ENCODE data around the gene PACSIN1.

The PACSIN1 gene

DNA sequence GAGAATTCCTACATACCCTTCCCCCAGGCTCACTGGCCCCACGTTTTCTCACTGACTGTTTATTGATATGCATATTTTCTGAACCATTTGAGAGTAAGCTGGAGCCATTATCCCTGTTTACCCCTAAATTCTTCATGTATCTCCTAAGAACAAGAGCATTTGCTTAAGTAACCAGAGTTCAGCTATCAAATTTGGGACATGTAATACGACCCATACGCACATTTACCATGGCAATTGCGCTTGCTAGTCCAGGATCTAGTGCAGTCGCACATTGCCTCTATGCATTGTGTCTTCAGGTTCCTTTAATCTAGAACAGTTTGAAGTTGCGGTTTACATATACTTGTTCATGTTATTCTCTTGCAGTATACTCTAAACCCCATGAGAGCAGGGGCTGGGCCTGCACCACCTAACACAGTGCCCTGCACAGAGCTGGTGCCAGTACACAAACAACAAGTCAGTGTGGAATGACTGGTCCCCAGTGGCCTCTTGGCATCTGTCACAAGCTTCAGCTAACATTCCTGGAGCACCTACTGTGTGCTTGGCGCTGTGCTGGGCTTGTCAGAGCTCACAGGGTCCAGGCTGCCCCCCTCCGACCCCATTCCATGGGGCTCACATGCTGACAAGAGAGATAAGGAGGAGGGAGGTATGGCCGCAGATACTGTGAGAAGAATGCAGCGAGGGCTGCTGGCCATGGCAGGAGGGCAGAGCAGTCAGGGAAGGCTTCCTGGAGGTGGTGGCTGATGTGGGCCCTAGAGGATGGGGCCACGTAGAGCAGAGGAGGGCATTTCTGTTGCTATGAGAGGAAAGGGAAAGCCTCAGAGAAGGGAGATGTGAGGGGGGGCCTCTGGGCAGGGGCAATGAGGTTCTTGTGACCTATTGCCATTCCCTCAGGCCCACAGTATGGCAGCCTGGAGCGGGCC, 62.1 kb downstream of the PACSIN1 start:
- no peak for DNase-seq (ENCODE audit: low spot score)

DNA sequence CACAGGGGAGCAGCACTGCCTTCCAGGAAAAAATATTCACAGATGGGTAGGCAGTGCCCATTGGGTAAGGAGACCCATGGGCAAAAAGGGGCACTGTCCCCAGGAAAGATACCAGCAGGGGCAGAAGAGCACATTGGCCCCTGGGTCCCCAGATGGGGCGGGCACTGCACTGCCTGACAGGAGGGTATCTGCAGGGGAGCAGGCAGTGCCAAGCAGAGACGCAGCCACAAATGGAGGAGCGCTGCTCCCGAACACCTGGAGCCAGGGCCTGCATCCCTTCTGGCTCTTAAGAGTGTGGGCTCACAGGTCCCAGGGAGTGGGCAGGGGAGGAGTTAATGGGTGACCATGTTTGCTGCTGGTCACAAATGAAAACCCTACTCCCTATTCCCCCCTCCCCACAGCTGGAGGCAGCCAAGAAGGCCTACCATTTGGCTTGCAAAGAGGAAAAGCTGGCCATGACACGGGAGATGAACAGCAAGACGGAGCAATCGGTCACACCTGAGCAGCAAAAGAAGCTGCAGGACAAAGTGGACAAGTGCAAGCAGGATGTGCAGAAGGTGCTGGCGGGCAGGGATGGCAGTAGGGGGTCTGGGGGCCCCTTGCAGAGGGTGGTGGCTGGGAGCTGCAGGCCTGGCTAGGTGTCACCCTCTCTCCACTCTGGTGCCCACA, 63.3 kb downstream of the PACSIN1 start:
- DNase-seq (ENCODE audit: low spot score) = no peak

DNA sequence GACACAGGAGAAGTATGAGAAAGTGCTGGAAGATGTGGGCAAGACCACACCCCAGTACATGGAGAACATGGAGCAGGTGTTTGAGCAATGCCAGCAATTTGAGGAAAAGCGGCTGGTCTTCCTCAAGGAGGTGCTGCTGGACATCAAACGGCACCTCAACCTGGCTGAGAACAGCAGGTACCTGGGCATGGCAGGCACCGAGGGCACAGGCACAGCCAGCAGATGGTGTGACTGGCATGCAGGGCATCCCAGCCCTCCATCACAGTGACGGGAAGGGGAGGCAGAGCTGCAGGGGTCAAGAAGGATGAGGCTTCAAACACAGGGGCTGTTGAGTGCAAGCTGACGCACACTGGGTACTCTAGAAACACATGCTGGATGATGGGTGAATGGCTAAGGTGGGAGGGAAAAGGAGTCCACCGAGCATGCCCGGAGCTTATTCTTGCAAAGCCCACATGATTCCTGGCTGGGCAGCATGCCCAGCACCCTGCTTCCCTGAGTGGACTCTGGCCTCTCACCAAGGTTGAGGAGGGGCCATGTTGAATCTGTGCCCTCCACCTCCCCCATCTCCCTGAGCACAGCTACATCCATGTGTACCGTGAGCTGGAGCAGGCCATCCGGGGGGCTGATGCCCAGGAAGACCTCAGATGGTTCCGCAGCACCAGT, 63.9 kb downstream of the PACSIN1 start:
- DNase-seq (ENCODE audit: low spot score) = no peak

DNA sequence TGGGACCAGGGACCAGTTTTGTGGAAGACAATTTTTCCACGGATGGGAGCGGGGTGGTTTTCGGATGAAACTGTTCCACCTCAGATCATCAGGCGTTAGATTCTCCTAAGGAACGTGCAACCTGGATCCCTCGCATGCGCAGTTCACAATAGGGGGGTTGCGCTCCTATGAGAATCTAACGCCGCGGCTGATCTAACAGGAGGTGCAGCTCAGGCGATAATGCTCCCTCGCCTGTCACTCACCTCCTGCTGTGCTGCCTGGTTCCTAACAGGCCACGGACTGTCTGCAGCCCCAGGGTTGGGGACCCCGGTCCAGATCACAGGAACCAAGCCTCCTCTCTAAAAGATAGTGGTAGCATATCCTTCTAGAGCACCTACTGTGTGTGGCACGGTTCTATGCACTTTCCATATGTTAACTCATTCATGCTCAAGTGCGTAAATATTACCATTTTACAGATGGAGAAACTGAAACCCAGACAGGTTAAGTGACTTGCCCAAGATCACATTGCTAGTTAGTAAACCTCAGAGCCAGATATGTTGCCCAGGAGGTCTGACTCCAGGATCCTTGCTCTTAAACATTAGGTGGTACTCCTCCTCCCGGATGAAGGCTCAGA, 65.0 kb downstream of the PACSIN1 start:
- no peak for DNase-seq (ENCODE audit: low spot score)

DNA sequence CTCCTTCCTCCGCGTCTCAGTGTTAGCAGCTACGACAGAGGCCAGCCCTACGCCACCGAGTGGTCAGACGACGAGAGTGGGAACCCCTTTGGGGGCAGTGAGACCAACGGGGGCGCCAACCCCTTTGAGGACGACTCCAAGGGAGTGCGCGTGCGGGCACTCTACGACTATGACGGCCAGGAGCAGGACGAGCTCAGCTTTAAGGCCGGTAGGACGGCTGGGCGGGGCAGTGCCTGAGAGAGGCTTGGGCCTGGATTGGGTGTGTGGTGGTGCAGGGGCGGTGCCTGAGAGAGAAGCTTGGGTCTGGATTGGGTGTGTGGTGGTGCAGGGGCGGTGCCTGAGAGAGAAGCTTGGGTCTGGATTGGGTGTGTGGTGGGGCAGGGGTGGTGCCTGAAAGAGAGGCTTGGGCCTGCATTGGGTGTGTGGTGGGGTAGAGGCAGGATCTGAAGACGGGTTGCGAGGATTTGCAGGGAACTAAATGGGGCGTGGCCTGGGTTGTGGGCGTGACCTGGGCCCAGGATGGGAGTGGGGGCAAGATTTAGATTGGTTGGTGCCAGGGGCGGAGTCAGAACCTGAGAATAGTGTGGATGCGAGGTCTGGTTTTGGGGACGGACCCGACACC, 65.8 kb downstream of the PACSIN1 start:
- peak; percentile 34 for DNase-seq (ENCODE audit: low spot score)

DNA sequence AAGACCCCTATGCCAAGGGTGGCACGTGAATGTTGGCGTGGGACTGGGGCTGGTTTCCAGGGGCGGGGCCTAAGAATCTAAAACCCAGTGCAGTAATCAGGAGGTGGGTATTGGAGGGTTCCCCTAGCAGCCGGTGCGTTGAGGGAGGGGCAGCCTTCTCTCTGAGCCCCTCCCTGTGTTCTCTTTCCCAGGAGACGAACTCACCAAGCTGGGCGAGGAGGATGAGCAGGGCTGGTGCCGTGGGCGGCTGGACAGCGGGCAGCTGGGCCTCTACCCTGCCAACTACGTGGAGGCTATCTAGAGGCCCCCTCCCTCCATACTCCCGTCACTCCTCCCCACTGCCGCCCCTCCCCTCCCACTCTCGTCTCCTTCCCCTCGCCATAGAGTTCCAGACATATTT, 66.4 kb downstream of the PACSIN1 start:
- DNase-seq (ENCODE audit: low spot score) = no peak

DNA sequence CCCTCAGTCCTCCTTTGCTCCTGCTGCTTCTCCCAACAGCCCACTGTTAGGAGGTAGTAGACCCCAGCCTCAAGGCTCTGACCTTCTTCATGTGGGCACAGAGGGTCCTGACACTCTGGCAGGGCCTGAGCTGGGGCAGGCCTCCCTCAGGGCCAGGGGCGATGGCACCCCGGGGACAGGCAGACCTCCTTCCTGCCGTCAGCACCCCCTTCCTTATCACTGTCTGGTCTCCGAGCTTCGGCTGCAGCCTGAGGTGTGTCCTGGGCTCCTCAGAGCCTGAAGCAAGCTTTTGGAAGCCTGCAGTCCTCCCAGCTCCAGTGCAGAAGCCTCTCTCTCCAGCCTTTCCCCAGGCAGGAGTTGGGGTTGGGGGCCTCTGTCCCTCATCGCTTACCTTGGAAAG, 68.3 kb downstream of the PACSIN1 start:
- DNase-seq (ENCODE audit: low spot score) = no peak

DNA sequence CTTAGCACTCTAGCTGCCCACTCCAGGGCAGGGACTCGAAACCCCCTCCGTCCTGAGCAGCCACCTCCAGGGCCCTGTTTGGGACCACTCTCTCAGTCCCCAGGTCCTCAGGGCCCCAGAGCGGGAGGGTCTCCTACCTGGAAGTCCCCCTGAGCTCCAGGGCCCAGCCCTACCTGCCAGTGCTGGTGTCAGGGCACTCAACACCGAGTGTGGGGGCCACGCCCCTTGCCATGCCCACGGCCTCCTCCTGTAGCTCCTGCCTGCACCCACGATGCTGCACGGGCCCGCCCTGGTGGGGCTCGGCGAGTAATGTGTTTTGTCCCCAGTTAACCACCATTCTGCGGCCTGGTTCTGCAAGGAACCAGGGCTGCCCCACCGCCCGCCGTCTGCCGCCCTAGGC, 68.8 kb downstream of the PACSIN1 start:
- DNase-seq (ENCODE audit: low spot score) = no peak

DNA sequence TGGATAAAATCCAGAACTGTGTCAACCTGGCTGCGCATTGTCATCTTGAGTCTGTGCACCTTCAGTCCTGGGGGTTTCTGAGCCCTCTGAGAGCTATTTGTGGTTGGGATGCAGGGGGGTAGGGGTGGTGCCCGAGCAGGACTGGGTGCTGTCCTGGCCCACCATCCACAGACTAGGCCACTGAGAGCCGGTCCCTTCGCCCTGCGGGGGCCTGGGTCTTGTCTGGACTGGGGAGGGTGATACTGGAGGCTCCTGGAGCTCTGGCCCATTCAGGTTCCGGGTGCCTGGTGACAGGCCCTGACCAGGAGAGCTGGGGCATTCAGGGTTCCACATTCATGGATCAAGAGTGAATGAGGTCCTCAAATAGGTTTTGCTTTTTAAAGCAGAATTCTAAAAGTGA, 69.3 kb downstream of the PACSIN1 start:
- DNase-seq (ENCODE audit: low spot score) = no peak

DNA sequence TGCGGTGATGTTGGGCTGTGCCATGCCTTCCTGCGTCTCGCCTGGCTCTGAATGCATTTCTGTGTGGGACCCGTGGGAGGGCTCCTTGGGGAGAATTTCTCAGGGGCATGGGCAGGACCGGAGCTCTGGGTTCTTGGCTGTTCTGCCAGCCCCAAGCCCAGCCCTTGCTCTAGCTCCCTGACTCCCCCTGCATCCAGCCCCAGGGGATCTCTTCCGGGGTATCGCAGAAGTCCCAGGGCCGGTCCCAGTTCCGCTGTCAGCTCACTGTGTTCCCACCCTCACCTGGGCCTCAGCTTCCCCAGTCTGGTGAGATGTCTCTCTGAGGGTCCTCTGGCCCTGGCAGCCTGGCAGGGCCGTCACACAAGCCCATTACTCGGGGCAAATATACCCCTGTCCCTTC, 69.8 kb downstream of the PACSIN1 start:
- DNase-seq (ENCODE audit: low spot score) = no peak

DNA sequence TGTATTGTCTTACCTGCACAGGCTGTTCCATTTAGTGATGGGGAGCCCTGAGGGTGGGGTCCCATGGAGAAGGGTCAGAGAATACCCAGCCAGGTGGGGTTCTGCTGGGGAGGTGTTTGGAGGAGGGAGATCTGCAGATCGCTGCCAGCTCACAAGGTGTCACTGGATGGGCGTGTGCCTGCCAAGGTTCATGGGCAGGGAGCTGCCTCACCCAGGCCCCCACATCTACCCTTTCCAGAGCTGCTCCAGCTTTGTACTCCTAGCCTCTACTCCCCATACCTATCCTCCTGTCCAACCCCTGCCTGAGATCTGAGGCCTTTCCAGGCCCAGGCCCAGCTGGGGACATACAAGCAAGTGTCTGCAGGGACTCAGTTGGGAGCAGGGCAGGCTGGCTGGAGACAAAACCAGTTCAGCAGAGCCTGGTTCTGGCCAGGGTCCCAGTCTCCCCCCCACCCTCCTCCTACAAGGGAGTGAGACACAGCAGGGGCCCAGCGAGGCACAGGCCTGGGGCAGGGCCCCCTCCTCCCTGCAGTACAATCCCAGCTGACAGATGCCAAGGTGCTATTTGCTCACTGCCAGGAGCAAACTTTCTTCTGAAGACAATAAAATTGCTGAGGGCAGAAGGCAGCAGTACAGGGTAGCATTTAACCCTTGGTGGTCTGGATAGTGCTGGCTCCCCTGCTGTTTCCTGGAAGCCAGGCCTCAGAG, 70.5 kb downstream of the PACSIN1 start:
- no peak for DNase-seq (ENCODE audit: low spot score)

DNA sequence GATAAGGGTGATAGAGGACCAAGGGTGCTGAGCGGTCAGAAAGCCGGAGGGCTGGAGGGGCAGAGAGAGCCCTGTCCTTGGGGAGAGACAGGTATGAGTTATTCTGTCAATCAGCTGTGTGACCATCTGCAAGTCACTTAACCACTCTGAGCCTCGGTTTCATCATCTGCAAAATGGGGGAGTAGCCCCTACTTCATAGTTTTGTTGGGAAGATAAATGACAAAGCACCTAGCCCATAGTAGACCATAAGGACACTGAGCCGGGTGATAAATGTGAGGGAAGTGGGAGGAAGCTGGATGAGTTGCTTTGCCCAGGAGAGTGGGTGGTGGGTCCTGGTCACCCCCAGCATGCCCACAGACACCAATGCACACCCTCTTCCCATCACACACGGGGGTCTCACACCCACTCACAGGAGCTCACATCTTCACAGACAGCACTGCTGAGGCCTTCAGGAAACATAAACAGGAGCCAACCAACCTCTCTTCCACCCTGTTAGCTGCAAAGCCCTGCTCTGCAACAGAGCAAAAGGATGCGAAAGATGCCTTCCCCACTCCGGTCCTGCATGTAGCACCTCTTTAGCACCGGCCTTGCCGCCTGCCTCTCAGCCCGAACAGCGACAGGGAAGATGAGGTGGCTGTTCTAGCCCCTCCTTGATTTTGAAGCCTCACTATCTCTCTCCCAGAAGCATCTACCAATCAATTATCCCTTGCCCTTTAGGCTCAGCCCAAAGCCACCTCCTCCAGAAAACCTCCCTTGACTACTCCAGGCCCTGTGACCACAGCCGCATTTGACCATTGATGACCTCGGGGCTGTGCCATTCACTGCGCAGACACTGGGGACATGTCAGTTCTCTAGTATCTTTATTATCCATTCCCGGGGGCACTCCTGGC, 71.3 kb downstream of the PACSIN1 start:
- no peak for DNase-seq (ENCODE audit: low spot score)

DNA sequence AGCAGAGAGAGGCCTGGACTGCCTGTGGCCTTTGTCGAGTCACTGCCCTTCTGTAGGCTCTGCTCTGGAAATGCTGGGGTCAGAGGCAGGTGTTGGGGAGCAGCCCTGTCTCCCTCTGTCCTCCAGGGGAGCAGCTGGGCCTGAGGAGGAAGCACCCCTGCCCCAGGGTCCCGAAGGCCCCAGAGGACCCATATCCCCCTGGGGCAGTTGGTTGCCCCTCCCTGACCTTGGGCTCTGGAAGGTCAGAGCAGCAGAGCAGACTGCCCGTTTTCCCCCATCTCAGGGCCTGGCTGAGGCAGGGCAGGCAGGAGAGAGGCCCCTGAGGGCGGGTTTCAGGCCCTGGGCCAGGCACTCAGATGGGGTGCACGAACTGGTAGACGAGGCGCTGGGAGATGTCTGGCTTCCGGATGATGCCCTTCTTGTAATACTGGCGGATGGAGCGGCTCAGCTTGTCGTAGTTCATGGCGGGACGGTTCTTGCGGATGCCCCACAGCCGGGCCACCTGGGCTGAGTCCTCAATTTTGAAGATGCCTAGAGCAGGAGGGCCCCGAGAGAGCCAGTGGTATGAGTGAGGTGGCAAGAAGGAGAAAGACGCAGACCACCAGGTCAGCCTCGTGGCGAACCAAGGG, 72.2 kb downstream of the PACSIN1 start:
- DNase-seq (ENCODE audit: low spot score) = no peak

DNA sequence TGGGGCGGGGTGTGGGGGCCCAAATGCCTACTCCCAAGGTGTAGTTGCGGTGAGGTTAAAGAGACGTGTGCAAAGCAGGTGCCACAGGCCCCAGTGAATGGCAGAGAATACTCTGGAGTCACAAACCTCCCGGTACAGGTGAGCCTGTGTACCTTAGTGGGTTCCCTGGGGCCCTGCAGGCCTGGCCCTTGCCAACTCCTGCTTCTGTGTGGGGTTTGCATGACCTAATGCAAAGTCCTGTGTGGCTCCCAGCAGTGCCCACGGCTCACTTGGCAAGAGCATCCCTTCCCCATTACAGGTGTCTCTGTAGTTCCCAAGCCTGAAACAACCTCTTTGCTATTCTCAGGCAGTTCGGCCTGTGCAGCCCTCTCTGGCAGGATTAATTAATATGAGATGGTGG, 72.7 kb downstream of the PACSIN1 start:
- DNase-seq (ENCODE audit: low spot score) = no peak

DNA sequence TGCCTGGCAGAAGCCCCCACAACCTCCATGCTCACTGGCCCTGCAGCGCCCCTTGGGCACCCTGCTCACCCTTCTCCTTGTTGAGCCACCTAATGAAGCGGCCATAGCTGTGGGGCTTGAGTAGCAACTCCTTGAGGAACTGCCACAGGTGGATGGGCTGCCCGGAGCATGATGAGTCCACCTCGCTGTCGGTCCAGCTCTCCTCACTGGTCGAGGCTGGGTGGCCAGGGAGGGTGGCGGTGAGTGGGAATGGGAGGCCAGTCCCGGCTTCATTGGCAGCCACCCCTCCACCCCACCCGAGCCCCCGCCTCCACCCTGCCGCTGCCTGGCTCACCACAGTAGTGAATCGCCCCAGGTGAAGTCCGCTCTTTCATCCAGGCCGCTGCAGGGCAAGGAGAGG, 73.3 kb downstream of the PACSIN1 start:
- no peak for DNase-seq (ENCODE audit: low spot score)

DNA sequence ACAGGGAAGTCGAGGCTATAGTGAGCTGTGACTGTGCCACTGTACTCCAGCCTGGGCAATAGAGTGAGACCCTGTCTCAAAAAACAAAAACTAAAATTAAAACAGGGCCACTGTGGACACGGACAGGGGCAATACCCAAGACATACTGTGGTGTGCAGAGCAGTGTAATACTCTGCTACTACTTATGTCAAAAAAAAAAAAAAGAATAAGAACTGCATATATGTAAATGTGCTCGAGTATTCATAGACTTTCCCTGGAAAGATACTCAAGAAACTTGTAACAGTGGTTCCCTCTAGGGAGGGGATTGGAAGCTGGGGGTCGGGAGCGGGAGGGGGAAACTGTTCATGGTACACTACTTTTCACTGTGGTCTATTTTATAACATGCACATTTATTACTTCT, 74.3 kb downstream of the PACSIN1 start:
- no peak for DNase-seq (ENCODE audit: low spot score)

DNA sequence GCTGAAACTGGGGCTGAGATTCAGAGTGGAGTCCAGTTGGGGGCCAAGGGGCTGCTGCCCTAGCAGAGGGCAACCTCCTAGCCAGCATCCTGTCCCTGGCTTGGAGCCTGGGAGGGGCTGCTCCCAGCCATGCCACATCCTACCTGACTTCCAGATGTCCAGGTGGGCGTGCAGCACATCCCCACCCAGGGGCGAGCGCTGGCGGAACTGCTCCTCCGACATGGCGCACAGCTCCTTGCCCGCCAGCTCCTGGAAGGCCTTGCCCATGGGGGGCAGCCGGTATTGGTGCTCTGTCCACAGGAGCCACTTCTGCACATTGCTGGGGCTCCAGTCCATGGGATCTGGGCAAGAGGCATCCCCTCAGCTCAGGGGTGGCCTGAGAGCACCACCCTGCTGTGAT, 75.0 kb downstream of the PACSIN1 start:
- no peak for DNase-seq (ENCODE audit: low spot score)

DNA sequence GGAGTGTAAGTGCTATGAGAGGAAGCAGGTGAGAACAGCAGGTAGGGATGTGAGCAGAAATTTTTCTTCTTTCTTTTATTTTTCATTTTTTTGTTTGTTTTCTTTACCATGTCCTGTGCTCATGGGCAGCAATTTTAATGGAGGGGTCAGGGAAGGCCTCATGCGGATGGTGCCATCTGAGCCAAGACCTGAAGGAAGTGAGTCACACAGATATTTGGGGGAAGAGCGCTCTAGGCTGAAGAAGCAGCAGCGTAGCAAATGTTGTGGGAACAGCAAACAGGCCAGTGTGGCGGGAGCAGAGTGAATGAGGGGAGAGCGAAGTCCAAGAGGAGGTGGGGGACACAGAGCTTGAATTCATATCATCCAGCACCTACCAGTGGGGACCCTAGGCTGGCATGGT, 77.5 kb downstream of the PACSIN1 start:
- no peak for DNase-seq (ENCODE audit: low spot score)

DNA sequence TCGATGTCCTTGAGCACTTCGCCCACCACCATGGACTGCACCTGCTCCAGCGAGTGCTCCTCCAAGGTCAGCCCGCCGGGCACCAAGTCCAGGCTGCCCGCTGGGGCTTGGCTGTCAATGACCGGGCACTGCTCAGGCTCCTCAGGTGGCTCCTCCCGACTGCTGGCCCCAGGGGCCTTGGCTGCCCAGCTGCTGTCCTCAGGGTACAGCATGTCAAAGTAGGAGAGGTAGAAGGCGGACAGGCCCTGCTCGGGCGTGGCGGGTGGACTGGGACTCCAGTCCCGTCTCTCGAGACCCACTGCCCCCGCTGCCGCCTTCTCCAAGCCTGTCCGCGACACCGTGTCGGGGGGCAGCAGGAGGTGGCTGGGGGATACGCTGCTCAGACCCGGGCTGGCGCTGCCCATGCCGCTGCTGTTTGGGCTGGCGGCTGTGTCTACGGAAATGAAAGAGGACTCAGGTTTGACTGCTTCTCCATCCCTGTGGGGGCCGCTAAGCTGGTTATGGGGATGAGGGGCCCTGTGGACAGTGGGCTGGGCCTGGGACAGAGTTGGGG, 78.3 kb downstream of the PACSIN1 start:
- no peak for DNase-seq (ENCODE audit: low spot score)

Measured in CD4-positive, alpha-beta T cell treated with Interleukin-6 at 100 ng/mL for 8 hours (primary cell).